ENCODE measurements around the gene SPAG7.

SPAG7 gene

GRCh38 chr17:5003214-5003867 is 35.7 kb upstream of the SPAG7 start:
- no peak for TF ChIP-seq ZNF433 (tag by site-specific recombination; IDR thresholded peaks at IDR 0.05; ENCODE audit: low read depth)
- no peak for TF ChIP-seq ZNF660 (tag by site-specific recombination; IDR thresholded peaks at IDR 0.05)
- POLR2A ChIA-PET: interaction anchor here (1.0 to 1.3 kb wide), 2 partner anchors 16 to 60 kb away, joined by 3 to 4 read pairs; partner anchors contain the start of gene CAMTA2
- Histone ChIP-seq H3K4me3 (ENCODE audit: low read depth, low read length) (no peak overlapping the region), H3K36me3 (ENCODE audit: control insufficient read depth in 2 of 2, insufficient read depth in 1 of 2, low read length in 2 of 2) (peaks cover 48 to 76% of the 10 kb centered on the region in 2 experiments), H3K27ac (ENCODE audit: extremely low read depth, low read depth, low read length) (no peak overlapping the region), H3K9me3 (ENCODE audit: control insufficient read depth, insufficient read depth, low read depth, low read length) (no peaks in the 10 kb centered on the region), H3K4me1 (ENCODE audit: control insufficient read depth, insufficient read depth, low read length) (peaks cover 11% of the 10 kb centered on the region)
- CTCF ChIA-PET: interaction anchor here (0.5 to 2.3 kb wide), 3 partner anchors 23 to 59 kb away, joined by 3 to 6 read pairs (median 4); no protein-coding TSS in a partner anchor

GRCh38 chr17:5002121-5002788 is 34.6 kb upstream of the SPAG7 start:
- Histone ChIP-seq H3K4me1 (ENCODE audit: control insufficient read depth, insufficient read depth, low read length) (peaks cover 11% of the 10 kb centered on the region), H3K4me3 (ENCODE audit: low read depth, low read length) (no peak overlapping the region), H3K9me3 (ENCODE audit: control insufficient read depth, insufficient read depth, low read depth, low read length) (no peaks in the 10 kb centered on the region), H3K27ac (ENCODE audit: extremely low read depth, low read depth, low read length) (no peak overlapping the region), H3K36me3 (ENCODE audit: control insufficient read depth in 2 of 2, insufficient read depth in 1 of 2, low read length in 2 of 2) (peaks cover 37 to 65% of the 10 kb centered on the region in 2 experiments)
- ChIA-PET CTCF (interaction anchor here (2.3 kb wide), 1 partner anchor 21 kb away, joined by 6 read pairs; no protein-coding TSS in a partner anchor), POLR2A (interaction anchor here (1.0 to 1.3 kb wide), 3 partner anchors 12 to 59 kb away, joined by 3 to 4 read pairs (median 4); partner anchors contain the start of gene CAMTA2)
- TF ChIP-seq RBAK (tag by site-specific recombination; IDR thresholded peaks at IDR 0.05): no peak
- TF ChIP-seq ZNF544 (tag by site-specific recombination; IDR thresholded peaks at IDR 0.05): no peak
- no peak for TF ChIP-seq ZNF214 (tag by site-specific recombination; IDR thresholded peaks at IDR 0.05; ENCODE audit: borderline replicate concordance)

- H3K4me3 ChIP-seq (ENCODE audit: low read depth, low read length): no peak overlapping the region
- H3K27ac ChIP-seq (ENCODE audit: extremely low read depth, low read depth, low read length): no peak overlapping the region
- ChIA-PET CTCF (interaction anchor here (0.7 to 1.9 kb wide), 3 partner anchors 13 to 21 kb away, joined by 3 to 7 read pairs (median 3); partner anchors contain the start of gene CAMTA2), POLR2A (interaction anchor here (0.6 to 1.4 kb wide), 2 partner anchors 14 to 19 kb away, joined by 3 to 5 read pairs; no protein-coding TSS in a partner anchor)
- peaks cover 14% of the 10 kb centered on the region for H3K4me1 ChIP-seq (ENCODE audit: control insufficient read depth, insufficient read depth, low read length)
- H3K36me3 ChIP-seq (ENCODE audit: control insufficient read depth in 2 of 2, insufficient read depth in 1 of 2, low read length in 2 of 2): peaks cover 26 to 47% of the 10 kb centered on the region in 2 experiments
- H3K9me3 ChIP-seq (ENCODE audit: control insufficient read depth, insufficient read depth, low read depth, low read length): no peaks in the 10 kb centered on the region
- TF ChIP-seq FEZF1 (tag by site-specific recombination; IDR thresholded peaks at IDR 0.05): no peak
- TF ChIP-seq REST (tag by site-specific recombination; IDR thresholded peaks at IDR 0.05): no peak
- TF ChIP-seq YY1 (tag by site-specific recombination; IDR thresholded peaks at IDR 0.05): no peak
- peak; percentile 80 for TF ChIP-seq ZNF692 (tag by site-specific recombination; IDR thresholded peaks at IDR 0.05)
- no peak for TF ChIP-seq KLF17 (tag by site-specific recombination; IDR thresholded peaks at IDR 0.05)
- no peak for TF ChIP-seq ZNF121 (tag by site-specific recombination; IDR thresholded peaks at IDR 0.05)
- no peak for TF ChIP-seq ZNF292 (tag by site-specific recombination; IDR thresholded peaks at IDR 0.05; ENCODE audit: borderline replicate concordance, low read depth)
- TF ChIP-seq ZBTB48 (tag by site-specific recombination; IDR thresholded peaks at IDR 0.05): no peak
- no peak for TF ChIP-seq ZNF174 (tag by site-specific recombination; IDR thresholded peaks at IDR 0.05)
- TF ChIP-seq ZNF600 (tag by site-specific recombination; IDR thresholded peaks at IDR 0.05): no peak
- no peak for TF ChIP-seq ZBTB44 (tag by site-specific recombination; IDR thresholded peaks at IDR 0.05)
- TF ChIP-seq ZNF747 (tag by site-specific recombination; IDR thresholded peaks at IDR 0.05): no peak
- no peak for TF ChIP-seq ZNF266 (tag by site-specific recombination; IDR thresholded peaks at IDR 0.05; ENCODE audit: low read depth)
- no peak for TF ChIP-seq ZNF416 (tag by site-specific recombination; IDR thresholded peaks at IDR 0.05)
- TF ChIP-seq KLF1 (tag by site-specific recombination; IDR thresholded peaks at IDR 0.05): no peak
- TF ChIP-seq ZFP69B (tag by site-specific recombination; IDR thresholded peaks at IDR 0.05): peak; percentile 64
- TF ChIP-seq GLIS1 (tag by site-specific recombination; IDR thresholded peaks at IDR 0.05): peak; percentile 70
- no peak for TF ChIP-seq ZNF239 (tag by site-specific recombination; IDR thresholded peaks at IDR 0.05)
These were observed 32.6 kb upstream of the SPAG7 start for GRCh38 chr17:5000237-5000639.
